ENCODE data around the gene COX4I2. TPM values are rescaled to one million over a fixed set of nuclear protein-coding genes. Genes with fewer than 3 reads are reported as not detected.

Gene COX4I2
- total and polyA plus RNA-seq, 2 donors (not counting 1 experiment from before 2014, with no cell fraction given), result not detected

GRCh38 chr20:31682927-31683326, 45.2 kb downstream of the COX4I2 start:
- 95% methylated on average over 2 of the region's 2 CpGs for WGBS (ENCODE audit: insufficient coverage)
- Histone ChIP-seq H3K27me3 (replicated peaks in 1 of 4; ENCODE audit: control extremely low read depth in 1 of 4, control insufficient read depth in 3 of 4, insufficient read depth in 4 of 4, low read length in 3 of 4) (no peaks in the 10 kb centered on the region), H3K36me3 (replicated peaks in 1 of 2; ENCODE audit: control extremely low read depth in 1 of 2, control insufficient read depth in 1 of 2, extremely low read depth in 1 of 2, insufficient read depth in 2 of 2, low read length in 1 of 2) (peaks cover 5 to 48% of the 10 kb centered on the region in 2 experiments), H3K9ac (ENCODE audit: low read length) (no peak overlapping the region), H3K27ac (ENCODE audit: low read length in 2 of 2) (peak overlapping the region in 1 of 2 donors; percentile 15), H3K79me2 (ENCODE audit: control insufficient read depth, insufficient read depth, low read length) (peaks cover 81% of the 10 kb centered on the region), H4K20me1 (ENCODE audit: control insufficient read depth, insufficient read depth, low read length, poor library complexity, severe bottlenecking) (no peaks in the 10 kb centered on the region), H2AFZ (ENCODE audit: insufficient read depth, low read depth, low read length, poor library complexity, severe bottlenecking) (no peak overlapping the region), H3K4me3 (ENCODE audit: control extremely low read depth in 1 of 5, extremely low read depth in 1 of 5, insufficient read depth in 1 of 5, low read depth in 2 of 5, low read length in 4 of 5) (no peak overlapping the region), H3K9me3 (ENCODE audit: control extremely low read depth in 1 of 3, control insufficient read depth in 2 of 3, insufficient read depth in 1 of 3, low read length in 2 of 3) (no peaks in the 10 kb centered on the region), H3K4me1 (ENCODE audit: control insufficient read depth in 2 of 2, insufficient read depth in 2 of 2, low read length in 2 of 2) (peaks cover 24 to 31% of the 10 kb centered on the region in 2 donors), H3K4me2 (replicated peaks; ENCODE audit: low read depth, low read length, poor library complexity, severe bottlenecking) (no peak overlapping the region)
- Mint-ChIP-seq H3K4me3 (no peak overlapping the region), H3K27ac (peak overlapping the region; percentile 22), H3K27me3 (no peaks in the 10 kb centered on the region), H3K9me3 (ENCODE audit: insufficient read depth) (no peaks in the 10 kb centered on the region), H3K4me1 (peaks cover 50% of the 10 kb centered on the region)
- intact Hi-C loops (cut with micrococcal nuclease), result no loop called here
- DNase-seq (no peak), ATAC-seq (ENCODE audit: low read depth) (no peak)
- CTCF ChIA-PET, result interaction anchor here (3.4 to 5.0 kb wide), 2 partner anchors 21 to 41 kb away, joined by 30 to 47 read pairs; no protein-coding TSS in a partner anchor
- POLR2A ChIA-PET, result no interaction called here
- TF ChIP-seq CTCF (IDR thresholded peaks at IDR 0.05) (no peak), EZH2 (IDR thresholded peaks at IDR 0.05; ENCODE audit: borderline replicate concordance, insufficient read depth, low read depth, low read length, poor library complexity, severe bottlenecking) (no peak)
